HG03432 (cell line): ENCODE results near the gene AKT3.

Experiments used
- ATAC-seq: cut with Tn5 transposase; IDR thresholded peaks from one replicate; pipeline ENCODE4 v1.9.1; 2021; ENCODE audit warnings: mild to moderate bottlenecking, moderate library complexity; ENCODE audit not compliant: unreplicated experiment

AKT3 gene

GRCh38 chr1:243441601-243442000 lies 408.4 kb downstream of the AKT3 start:
- no peak for ATAC-seq

- no peak for ATAC-seq
Observed at GRCh38 chr1:243440406-243440805, 409.6 kb downstream of the AKT3 start.

- ATAC-seq = no peak
Observed at GRCh38 chr1:243438815-243439214, 411.2 kb downstream of the AKT3 start.
